ENCODE data around the gene TNRC6B.

- no peak for TF ChIP-seq ZBTB21 (CRISPR knock-in tag; IDR thresholded peaks at IDR 0.05; ENCODE audit: borderline replicate concordance)
- no peak for TF ChIP-seq CTCF (IDR thresholded peaks at IDR 0.05)
- TF ChIP-seq RELA (CRISPR knock-in tag; IDR thresholded peaks at IDR 0.05; ENCODE audit: borderline replicate concordance) = no peak
- no peak for TF ChIP-seq NR3C1 (CRISPR knock-in tag; conservative IDR thresholded peaks at IDR 0.05; ENCODE audit: low read depth)
- no peak for TF ChIP-seq ARID4B (CRISPR knock-in tag; IDR thresholded peaks at IDR 0.05; ENCODE audit: borderline replicate concordance)
- TF ChIP-seq MAX (CRISPR knock-in tag; IDR thresholded peaks at IDR 0.05) = no peak
- no peak for TF ChIP-seq AFF4 (CRISPR knock-in tag; IDR thresholded peaks at IDR 0.05; ENCODE audit: borderline replicate concordance)
- TF ChIP-seq ATF2 (CRISPR knock-in tag; IDR thresholded peaks at IDR 0.05; ENCODE audit: borderline replicate concordance, low read depth) = no peak
- TF ChIP-seq USF2 (CRISPR knock-in tag; IDR thresholded peaks at IDR 0.05) = no peak
- no peak for TF ChIP-seq PRDM15 (CRISPR knock-in tag; IDR thresholded peaks at IDR 0.05)
- TF ChIP-seq ZSCAN18 (CRISPR knock-in tag; IDR thresholded peaks at IDR 0.05) = no peak
- no peak for TF ChIP-seq ZNF121 (CRISPR knock-in tag; IDR thresholded peaks at IDR 0.05)
- no peak for TF ChIP-seq ZBTB43 (CRISPR knock-in tag; IDR thresholded peaks at IDR 0.05)
These were observed 151.1 kb downstream of the TNRC6B start for GRCh38 chr22:40328546-40329456.
